ENCODE measurements around the gene PRR20G. TPM values are rescaled to one million over a fixed set of nuclear protein-coding genes. Genes with fewer than 3 reads are reported as not detected.

Gene PRR20G
- total RNA-seq, 1 donor from 2014 or later: not detected

GRCh38 chr3:127266186-127266585 lies 21.7 kb downstream of the PRR20G start:
- DNase-seq: no peak
- ATAC-seq (ENCODE audit: poor library complexity): no peak
- intact Hi-C loops (cut with DNase I): no loop called here

DNA sequence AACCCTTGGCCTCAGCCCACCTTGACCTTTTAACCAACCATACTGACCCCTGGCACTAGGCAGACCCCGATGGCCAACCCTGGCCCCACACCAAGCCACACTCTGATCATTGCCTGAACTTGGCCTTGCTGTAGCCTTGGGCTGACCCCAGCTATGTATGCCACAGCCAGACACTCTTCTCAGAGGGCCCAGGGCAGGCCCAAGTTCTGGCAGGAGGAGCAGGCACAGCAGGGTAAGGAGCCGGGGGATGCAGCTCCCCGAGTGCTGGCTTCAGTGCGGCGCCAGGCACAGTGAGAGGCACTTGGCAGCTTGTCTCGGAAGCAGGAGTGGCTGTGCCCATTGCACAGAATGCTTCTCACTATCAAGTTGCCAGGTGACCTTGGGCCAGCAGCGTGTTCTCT lies 22.3 kb downstream of the PRR20G start:
- intact Hi-C loops (cut with DNase I): no loop called here
- no peak for ATAC-seq (ENCODE audit: poor library complexity)
- DNase-seq: no peak

DNA sequence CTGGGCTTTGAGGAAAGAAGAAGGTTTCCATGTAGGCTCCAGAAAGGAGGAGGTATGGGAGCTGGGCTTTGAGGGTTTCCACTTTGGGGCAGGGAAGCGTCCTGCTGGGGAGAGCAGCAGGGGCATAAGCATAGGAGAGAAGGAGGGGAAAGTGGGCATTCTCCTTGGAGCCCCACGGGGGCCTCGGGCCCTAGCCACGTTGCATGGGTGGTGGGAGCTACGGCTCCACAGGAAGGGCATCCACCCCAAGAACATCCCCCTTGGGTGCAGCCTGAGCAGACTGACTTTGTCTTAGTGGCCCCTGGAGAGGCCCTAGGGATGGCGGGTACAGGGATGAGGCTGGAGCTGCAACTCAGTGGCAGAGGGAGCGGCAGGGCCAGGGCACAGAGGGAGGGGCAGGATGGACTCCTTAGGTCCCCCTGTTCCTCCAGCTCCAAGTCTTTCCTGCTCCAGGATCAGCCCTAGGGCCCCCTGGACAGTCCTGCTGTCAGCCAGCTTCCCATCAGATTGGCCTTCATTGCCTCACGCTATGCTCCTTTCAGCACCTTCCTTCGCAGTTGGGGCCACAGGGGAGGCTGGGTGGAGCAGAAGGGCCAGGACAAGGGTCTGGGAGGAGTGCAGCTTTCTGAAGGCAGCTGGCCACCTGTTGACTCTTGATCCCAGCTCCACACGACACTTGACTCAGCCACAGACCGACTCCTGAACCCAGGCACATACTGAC lies 22.9 kb downstream of the PRR20G start:
- intact Hi-C loops (cut with DNase I): no loop called here
- ATAC-seq (ENCODE audit: poor library complexity) (no peak), DNase-seq (no peak)

DNA sequence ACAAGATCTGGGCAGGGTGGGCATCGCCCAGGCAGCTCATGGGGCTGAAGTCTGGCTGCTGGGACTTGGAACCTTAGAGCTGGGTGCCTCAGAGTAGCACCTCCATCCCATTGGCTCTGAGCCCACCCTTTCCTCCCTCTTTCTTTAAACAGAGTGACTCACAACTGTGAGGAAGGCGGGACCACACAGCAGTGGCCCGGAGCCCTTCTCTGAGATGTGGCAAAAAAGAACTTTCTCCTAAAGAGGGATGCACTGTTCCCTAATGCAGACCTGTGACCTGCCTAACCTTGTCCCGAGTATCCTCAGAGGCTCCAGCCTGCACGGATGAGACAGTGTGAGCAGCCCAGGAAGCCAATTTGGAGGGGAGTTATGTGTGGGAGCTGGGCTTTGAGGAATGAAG lies 23.6 kb downstream of the PRR20G start:
- no peak for ATAC-seq (ENCODE audit: poor library complexity)
- DNase-seq: no peak
- intact Hi-C loops (cut with DNase I): no loop called here

GRCh38 chr3:127263586-127264231 lies 24.1 kb downstream of the PRR20G start:
- no peak for DNase-seq
- intact Hi-C loops (cut with DNase I): no loop called here
- ATAC-seq (ENCODE audit: poor library complexity): no peak

- no peak for ATAC-seq (ENCODE audit: poor library complexity)
- intact Hi-C loops (cut with DNase I): no loop called here
- DNase-seq: no peak
Observed at GRCh38 chr3:127263037-127263436, 24.8 kb downstream of the PRR20G start.

DNA sequence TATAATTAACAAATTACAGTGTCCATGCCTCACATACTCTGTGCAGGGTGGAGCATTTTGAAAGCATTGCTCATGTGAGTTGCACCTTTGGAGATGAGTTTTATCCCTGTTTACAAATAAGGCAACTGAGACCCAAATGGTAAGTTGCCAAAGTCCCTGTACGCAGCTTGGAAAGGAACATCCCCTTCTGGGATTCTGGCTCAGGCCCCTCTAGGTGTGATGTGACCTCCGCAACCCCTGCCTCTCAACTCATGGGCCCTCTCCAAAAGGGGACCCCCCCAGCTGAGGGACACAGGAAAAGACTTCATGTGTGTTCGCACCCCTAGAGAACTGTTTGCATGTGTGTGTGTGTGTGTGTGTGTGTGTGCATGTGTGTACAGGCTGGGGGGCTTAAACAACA lies 25.3 kb downstream of the PRR20G start:
- intact Hi-C loops (cut with DNase I): no loop called here
- no peak for DNase-seq
- no peak for ATAC-seq (ENCODE audit: poor library complexity)

GRCh38 chr3:127261925-127262324 lies 25.9 kb downstream of the PRR20G start:
- DNase-seq: no peak
- ATAC-seq (ENCODE audit: poor library complexity): no peak
- intact Hi-C loops (cut with DNase I): no loop called here

DNA sequence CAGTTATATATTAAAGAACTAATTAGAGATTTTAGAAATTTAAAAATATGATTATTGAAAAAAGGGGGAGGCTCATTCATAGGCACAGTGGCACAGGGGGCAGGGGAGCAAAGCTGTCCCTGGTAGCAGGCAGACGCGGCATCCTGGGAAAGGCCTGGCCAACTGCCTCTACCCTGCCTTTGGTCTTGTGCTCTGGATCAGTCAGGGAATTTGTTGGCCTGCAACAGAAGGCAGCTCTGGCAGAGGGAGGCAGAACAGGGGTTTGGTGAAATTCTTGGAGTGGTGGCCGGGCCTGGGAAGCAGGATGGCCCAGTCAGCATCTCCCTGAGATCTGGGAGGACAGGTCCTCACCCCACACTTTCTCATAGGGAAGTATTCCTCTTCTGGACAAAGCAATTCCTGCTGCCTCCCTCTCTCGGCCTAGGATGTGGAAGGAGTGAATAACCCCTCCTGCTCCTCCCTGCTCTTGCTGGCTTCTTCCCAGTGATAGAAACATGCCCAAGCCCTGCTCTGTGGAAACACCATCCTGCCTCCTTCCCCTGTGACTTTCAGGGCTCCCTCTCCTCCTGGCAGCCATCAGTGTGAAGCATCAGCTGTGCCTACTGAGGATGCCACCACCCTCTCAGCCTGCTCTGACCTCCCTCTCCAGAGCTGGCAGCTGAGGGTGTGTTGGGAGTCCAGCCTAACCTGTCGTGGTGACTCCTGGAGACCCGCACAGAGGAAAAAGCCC lies 26.9 kb downstream of the PRR20G start:
- DNase-seq: no peak
- ATAC-seq (ENCODE audit: poor library complexity): no peak
- intact Hi-C loops (cut with DNase I): no loop called here

DNA sequence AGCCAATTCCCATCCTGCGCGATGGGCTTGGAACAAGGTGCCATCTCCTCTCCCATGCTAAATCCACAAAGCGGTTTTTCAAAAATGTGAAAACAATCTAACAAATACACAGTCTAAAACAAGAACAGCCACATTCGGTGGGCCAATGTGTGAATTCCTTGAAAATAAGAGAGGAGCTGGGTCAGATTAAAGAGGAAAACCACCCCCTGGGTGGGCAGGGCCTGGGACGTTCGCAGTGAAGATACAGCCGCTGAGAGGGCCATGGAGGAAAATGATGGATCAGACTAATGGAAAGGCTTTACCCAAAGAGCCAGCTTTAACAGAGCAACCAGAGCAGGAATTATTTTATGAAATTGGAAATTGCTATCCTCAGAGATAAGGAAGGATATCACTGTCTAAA lies 27.4 kb downstream of the PRR20G start:
- ATAC-seq (ENCODE audit: poor library complexity): no peak
- DNase-seq: no peak
- intact Hi-C loops (cut with DNase I): no loop called here

DNA sequence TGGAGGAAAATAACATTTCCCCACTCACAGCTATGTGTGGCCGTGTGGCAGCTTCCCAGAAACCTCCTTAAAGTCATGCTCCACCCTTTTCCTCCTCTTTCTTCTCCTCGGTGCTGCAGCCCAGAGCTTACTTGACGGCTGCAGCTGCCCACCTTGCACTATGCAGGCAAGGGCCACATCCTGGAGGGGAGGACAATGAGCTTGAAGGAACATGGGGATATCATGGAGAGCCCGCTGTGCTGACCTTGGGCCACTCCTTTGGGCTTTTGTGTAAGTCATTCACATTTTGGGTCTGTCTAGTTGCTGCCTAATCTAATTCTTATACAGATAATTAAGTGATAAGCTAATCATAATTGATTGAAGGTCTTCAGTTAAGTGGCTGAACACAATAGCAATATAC lies 28.0 kb downstream of the PRR20G start:
- intact Hi-C loops (cut with DNase I): no loop called here
- ATAC-seq (ENCODE audit: poor library complexity): no peak
- DNase-seq: no peak

DNA sequence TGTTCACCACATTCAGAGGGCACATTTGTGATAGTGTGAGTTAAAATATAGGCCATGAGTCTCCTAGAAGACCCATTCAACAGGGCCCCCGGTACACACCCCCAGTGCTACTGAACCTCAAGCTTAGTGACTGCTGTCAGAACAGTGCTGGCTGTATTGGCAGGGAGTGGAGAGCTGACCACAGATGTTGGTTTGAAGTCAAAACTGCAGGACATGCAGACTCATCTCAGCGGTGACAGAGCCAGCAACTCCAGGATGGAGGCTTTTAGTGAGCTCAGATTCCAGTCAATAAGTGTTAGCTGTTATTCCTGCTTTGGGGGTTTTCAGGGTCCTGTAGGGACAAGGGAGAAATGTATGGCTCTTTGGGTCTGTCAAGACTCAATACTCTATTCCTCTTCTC lies 29.1 kb downstream of the PRR20G start:
- intact Hi-C loops (cut with DNase I): no loop called here
- ATAC-seq (ENCODE audit: poor library complexity) (no peak), DNase-seq (no peak)

GRCh38 chr3:127257351-127257750 lies 30.5 kb downstream of the PRR20G start:
- intact Hi-C loops (cut with DNase I): no loop called here
- DNase-seq (no peak), ATAC-seq (ENCODE audit: poor library complexity) (no peak)

GRCh38 chr3:127256733-127257271 lies 31.0 kb downstream of the PRR20G start:
- DNase-seq: no peak

DNA sequence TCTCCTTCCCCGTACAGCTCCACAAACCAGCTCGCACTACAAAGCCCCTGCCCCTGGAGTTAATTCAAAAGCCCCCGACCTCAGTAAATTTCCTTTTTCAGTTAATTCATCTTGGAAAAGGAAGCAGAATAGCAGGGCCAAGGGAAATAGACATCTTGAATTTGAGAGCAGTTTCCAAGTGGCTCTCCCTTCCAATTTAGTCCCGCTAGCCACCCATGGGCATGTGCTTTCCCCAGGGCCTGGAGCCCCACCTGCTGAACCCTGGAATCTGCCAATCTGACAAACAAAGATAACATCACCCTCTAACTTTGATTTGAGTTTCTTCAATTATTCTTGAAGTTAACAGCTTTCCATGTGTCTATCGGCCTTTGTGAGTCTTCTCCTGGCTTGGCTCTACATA lies 31.7 kb downstream of the PRR20G start:
- DNase-seq: no peak
- intact Hi-C loops (cut with DNase I): no loop called here
- ATAC-seq (ENCODE audit: poor library complexity): no peak

More at GRCh38 chr3:127256733-127257271, 31.0 kb downstream of the PRR20G start:
- ATAC-seq (ENCODE audit: poor library complexity): no peak
- intact Hi-C loops (cut with DNase I): no loop called here

- DNase-seq (no peak), ATAC-seq (ENCODE audit: poor library complexity) (no peak)
- intact Hi-C loops (cut with DNase I): no loop called here
Observed at GRCh38 chr3:127255516-127255915, 32.3 kb downstream of the PRR20G start.

DNA sequence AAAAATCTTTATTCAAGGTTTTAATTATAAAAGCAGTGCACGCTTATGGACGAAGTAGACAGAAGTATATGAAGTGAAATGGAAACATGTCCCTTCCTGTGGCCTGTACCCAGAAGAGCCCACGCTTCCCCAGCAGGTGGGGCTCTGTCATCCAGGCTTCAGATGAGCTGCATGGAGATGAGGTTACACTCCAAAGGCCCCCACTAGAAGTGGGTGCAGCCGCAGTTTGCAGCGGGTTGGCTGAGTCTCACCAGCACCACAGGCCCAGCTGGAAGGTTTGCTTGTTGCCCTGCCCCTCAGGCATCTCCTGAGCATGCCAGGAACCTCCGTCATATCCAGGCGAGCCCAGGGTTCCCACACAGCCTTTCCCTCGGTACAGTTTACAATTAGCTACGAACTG lies 33.1 kb downstream of the PRR20G start:
- intact Hi-C loops (cut with DNase I): no loop called here
- ATAC-seq (ENCODE audit: poor library complexity) (no peak), DNase-seq (no peak)

- intact Hi-C loops (cut with DNase I): no loop called here
- ATAC-seq (ENCODE audit: poor library complexity) (no peak), DNase-seq (no peak)
Observed at GRCh38 chr3:127254033-127254644, 33.7 kb downstream of the PRR20G start.

DNA sequence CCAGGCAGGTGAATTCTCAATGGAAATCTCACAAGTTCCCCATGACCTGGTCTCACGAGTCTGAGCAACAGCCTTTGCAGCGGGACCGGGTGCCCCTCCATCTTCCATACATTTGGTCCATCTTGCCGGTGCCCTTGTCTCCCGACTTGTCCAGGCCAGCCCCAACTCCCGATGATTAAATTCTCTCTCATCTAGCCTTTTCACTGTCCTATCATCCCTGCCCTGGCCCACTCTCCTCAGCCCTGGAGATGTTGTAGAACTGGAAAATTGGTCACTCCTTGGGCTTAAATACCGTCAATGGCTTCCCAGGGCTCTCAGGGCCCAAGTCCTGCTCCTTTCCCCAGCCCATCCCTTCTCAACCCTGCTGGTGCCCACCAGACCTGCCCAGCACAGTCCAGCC lies 34.4 kb downstream of the PRR20G start:
- intact Hi-C loops (cut with DNase I): no loop called here
- ATAC-seq (ENCODE audit: poor library complexity): no peak
- no peak for DNase-seq
